Endodermal cell (in vitro differentiated cells): ENCODE results near the gene CRISPLD2. TPM values are rescaled to one million over a fixed set of nuclear protein-coding genes. Genes with fewer than 3 reads are reported as not detected.

Experiments
- DNase-seq: peaks from one replicate; pipeline ENCODE4 v3.0.0-alpha.2; 2017
- H3K27ac ChIP-seq: 2 replicates; pipeline ENCODE4 v1.5.1; 2013; ENCODE audit warnings: mild to moderate bottlenecking, low read depth, low read length, moderate library complexity
- H3K27me3 ChIP-seq: 2 replicates; pipeline ENCODE4 v1.6.1; 2013; ENCODE audit warnings: mild to moderate bottlenecking, low read length, moderate library complexity; ENCODE audit not compliant: insufficient read depth, control insufficient read depth, poor library complexity, severe bottlenecking
- H3K36me3 ChIP-seq: 2 replicates; pipeline ENCODE4 v1.7.0; 2013; ENCODE audit warnings: mild to moderate bottlenecking, low read length, moderate library complexity; ENCODE audit not compliant: control insufficient read depth, insufficient read depth
- H3K4me1 ChIP-seq: one replicate; pipeline ENCODE4 v1.7.0; 2013; ENCODE audit warnings: low read length; ENCODE audit not compliant: control insufficient read depth, insufficient read depth
- H3K4me3 ChIP-seq: 2 replicates; pipeline ENCODE4 v1.5.1; 2013; ENCODE audit warnings: mild to moderate bottlenecking, low read length, moderate library complexity
- H3K9ac ChIP-seq: 2 replicates; pipeline ENCODE4 v1.6.1; 2013; ENCODE audit warnings: mild to moderate bottlenecking, low read length, moderate library complexity; ENCODE audit not compliant: poor library complexity, severe bottlenecking; ENCODE audit errors: extremely low read depth
- H3K9me3 ChIP-seq: 2 replicates; pipeline ENCODE4 v1.6.1; 2013; ENCODE audit warnings: mild to moderate bottlenecking, low read length, moderate library complexity; ENCODE audit not compliant: control insufficient read depth
- H3K27ac Mint-ChIP-seq: 2 replicates; pipeline ENCODE4 v1.8.0; 2020; ENCODE audit warnings: mixed read lengths
- H3K27me3 Mint-ChIP-seq: 2 replicates; pipeline ENCODE4 v1.8.0; 2021; ENCODE audit warnings: mild to moderate bottlenecking, mixed read lengths; ENCODE audit not compliant: insufficient read depth
- H3K36me3 Mint-ChIP-seq: 2 replicates; pipeline ENCODE4 v1.8.0; 2020; ENCODE audit warnings: low read depth, mixed read lengths
- H3K4me1 Mint-ChIP-seq: 2 replicates; pipeline ENCODE4 v1.8.0; 2020; ENCODE audit warnings: mixed read lengths
- H3K4me3 Mint-ChIP-seq: 2 replicates; pipeline ENCODE4 v1.8.0; 2020; ENCODE audit warnings: mild to moderate bottlenecking, moderate library complexity, mixed read lengths
- H3K9me3 Mint-ChIP-seq: 2 replicates; pipeline ENCODE4 v1.8.0; 2020; ENCODE audit warnings: mild to moderate bottlenecking, mixed read lengths
- CTCF ChIP-seq: fragments of 200-600 bp; sonication (generic); conservative IDR thresholded peaks from 2 replicates; pipeline ENCODE4 v1.5.0; 2021; ENCODE audit warnings: antibody characterized with exemption, mild to moderate bottlenecking
- WGBS, 2 experiments: methylation state at CpG; one replicate each; pipeline versions ENCODE4 v1.1.5 to v1.1.7; 2013; ENCODE audit warnings: missing lambda C conversion rate in 2 of 2, mixed read lengths in 1 of 2; ENCODE audit not compliant: insufficient coverage in 1 of 2, insufficient read length in 1 of 2; 5-methylcytosine and 5-hydroxymethylcytosine counted together
- total RNA-seq, 2 donors: library from RNA; stranded (reverse); fragmentation: NEBNext Ultra II Directional in 1 of 2; extraction: Animal tissue kit (Norgen Biotek cat#: 25700) in 1 of 2; gene quantifications; 2 replicates in 1 of 2; 3 replicates in 1 of 2; pipeline ENCODE4 v1.2.1, GENCODE V29; 2021

The CRISPLD2 gene
- total RNA-seq, 2 donors from 2014 or later, result 5.0 to 9.3 TPM

- Mint-ChIP-seq H3K36me3 (no peaks in the 10 kb centered on the region), H3K9me3 (no peaks in the 10 kb centered on the region), H3K4me1 (peaks cover 4% of the 10 kb centered on the region), H3K27me3 (no peaks in the 10 kb centered on the region), H3K27ac (no peak overlapping the region), H3K4me3 (no peak overlapping the region)
- H3K9me3 ChIP-seq, result no peaks in the 10 kb centered on the region
- no peak overlapping the region for H3K27ac ChIP-seq
- H3K4me1 ChIP-seq, result no peaks in the 10 kb centered on the region
- WGBS, 2 experiments, result 93 to 97% methylated on average over 5 to 11 of the region's 11 CpGs
- TF ChIP-seq CTCF, result no peak
- no peak for DNase-seq
- H3K27me3 ChIP-seq, result no peaks in the 10 kb centered on the region
- H3K36me3 ChIP-seq, result no peaks in the 10 kb centered on the region
- no peak overlapping the region for H3K4me3 ChIP-seq
- H3K9ac ChIP-seq, result no peak overlapping the region
Measured at GRCh38 chr16:84785843-84786581, 33.8 kb upstream of the CRISPLD2 start.

DNA sequence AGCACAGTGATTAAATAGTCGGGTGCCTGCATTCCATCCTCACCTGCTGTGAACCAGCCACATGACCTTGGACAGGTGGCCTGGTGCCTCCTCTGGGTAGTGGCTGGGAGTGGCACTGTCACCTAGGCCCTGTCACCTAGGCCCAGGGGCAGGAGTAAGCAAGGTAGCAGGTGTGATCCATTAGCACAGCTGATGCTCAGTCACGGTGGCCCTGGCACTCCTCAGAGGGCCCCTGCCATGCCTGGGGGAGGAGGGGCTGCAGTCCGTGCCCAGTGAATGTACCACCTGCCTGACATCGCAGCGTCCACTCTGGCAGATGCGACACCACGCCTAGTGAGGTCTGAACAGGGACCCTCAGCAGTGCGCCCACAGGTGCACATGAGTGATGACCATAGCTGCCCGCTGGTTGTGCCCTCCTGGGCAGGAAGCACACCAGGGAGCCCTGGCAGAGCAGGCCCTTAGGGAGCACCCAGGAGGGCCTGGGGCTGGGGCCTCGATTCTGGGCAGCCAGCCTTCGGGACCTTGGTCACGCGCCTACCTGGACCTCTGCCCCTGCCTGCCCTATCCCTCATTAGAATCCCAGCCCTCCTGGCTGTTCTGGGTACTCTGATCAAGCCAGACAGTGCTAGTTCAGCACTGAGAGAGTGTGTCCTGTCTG lies 33.1 kb upstream of the CRISPLD2 start:
- H3K4me3 ChIP-seq, result no peak overlapping the region
- H3K9me3 Mint-ChIP-seq, result no peaks in the 10 kb centered on the region
- no peak for DNase-seq
- H3K4me1 Mint-ChIP-seq, result peaks cover 4% of the 10 kb centered on the region
- H3K36me3 Mint-ChIP-seq, result no peaks in the 10 kb centered on the region
- H3K36me3 ChIP-seq, result no peaks in the 10 kb centered on the region
- no peak overlapping the region for H3K4me3 Mint-ChIP-seq
- H3K4me1 ChIP-seq, result no peaks in the 10 kb centered on the region
- 94 to 100% methylated on average over 7 to 13 of the region's 13 CpGs for WGBS, 2 experiments
- TF ChIP-seq CTCF, result no peak
- no peak overlapping the region for H3K9ac ChIP-seq
- H3K27ac ChIP-seq, result no peak overlapping the region
- H3K27me3 ChIP-seq, result no peaks in the 10 kb centered on the region
- no peaks in the 10 kb centered on the region for H3K27me3 Mint-ChIP-seq
- no peak overlapping the region for H3K27ac Mint-ChIP-seq
- H3K9me3 ChIP-seq, result no peaks in the 10 kb centered on the region

GRCh38 chr16:84787263-84787622 lies 32.5 kb upstream of the CRISPLD2 start:
- Mint-ChIP-seq H3K27me3 (no peaks in the 10 kb centered on the region), H3K4me3 (no peak overlapping the region), H3K27ac (no peak overlapping the region), H3K36me3 (no peaks in the 10 kb centered on the region), H3K4me1 (peaks cover 4% of the 10 kb centered on the region), H3K9me3 (no peaks in the 10 kb centered on the region)
- Histone ChIP-seq H3K9me3 (no peaks in the 10 kb centered on the region), H3K36me3 (no peaks in the 10 kb centered on the region), H3K4me3 (no peak overlapping the region), H3K27me3 (no peaks in the 10 kb centered on the region), H3K9ac (no peak overlapping the region), H3K4me1 (no peaks in the 10 kb centered on the region), H3K27ac (no peak overlapping the region)
- DNase-seq, result no peak
- 86 to 96% methylated on average over 4 to 5 of the region's 5 CpGs for WGBS, 2 experiments
- no peak for TF ChIP-seq CTCF
